HCT116 (cell line): ENCODE measurements around the gene NHERF2. TPM values are rescaled to one million over a fixed set of nuclear protein-coding genes. Genes with fewer than 3 reads are reported as not detected.

ENCODE experiments used
- ATAC-seq: fragments of 200-7000 bp; cut with Tn5 transposase; 2 replicates; pipeline ENCODE4 v1.9.1; 2020; ENCODE audit warnings: mild to moderate bottlenecking, moderate library complexity
- BruUV-seq: library from RNA; stranded (reverse); fragments of 400-500 nt; replicated peaks from 2 replicates; lab custom pipeline; 2021; lab: Mats Ljungman, UMichigan
- CTCF ChIA-PET: fragments of 300-600 bp; sonication (Branson Sonifier 250); formaldehyde crosslinking; loops from one replicate; lab custom pipeline; 2021; ENCODE audit warnings: antibody characterized with exemption; lab: Charles Lee
- POLR2A ChIA-PET: fragments of 300-600, 350-600 bp; sonication (Branson Sonifier 250); formaldehyde crosslinking; loops from one replicate; lab custom pipeline; 2021; ENCODE audit warnings: antibody characterized with exemption; lab: Charles Lee
- RAD21 ChIA-PET, 2 experiments: fragments of 300-600 bp; sonication (Branson Sonifier 250); formaldehyde crosslinking; loops; one replicate each; lab custom pipeline; 2023; ENCODE audit warnings: low total read pairs in 2 of 2; ENCODE audit not compliant: uncharacterized antibody in 2 of 2, unreplicated experiment in 2 of 2, low non-redundant PET in 1 of 2; lab: Charles Lee
- DNase-seq: peaks from one replicate; pipeline ENCODE4 v3.0.0-alpha.2; 2010; ENCODE audit warnings: low read depth, low spot score
- H2AFZ ChIP-seq: fragments of 200-600 bp; shearing (Covaris generic), sonication (generic); 2 replicates; pipeline ENCODE4 v1.6.1; 2017; ENCODE audit warnings: low read depth, mixed run types, mixed read lengths, antibody characterized with exemption, low read length; ENCODE audit not compliant: poor library complexity, severe bottlenecking
- H3K27ac ChIP-seq: 2 replicates; pipeline ENCODE4 v1.5.1; 2012; ENCODE audit warnings: low read depth, low read length
- H3K27me3 ChIP-seq: fragments of 200-600 bp; sonication (generic); 2 replicates; pipeline ENCODE4 v1.6.1; 2016; ENCODE audit warnings: mixed run types, low read length, mixed read lengths; ENCODE audit not compliant: insufficient read depth
- H3K36me3 ChIP-seq, 2 experiments: fragments of 200-500 bp in 1 of 2; fragments of 200-600 bp in 1 of 2; sonication (Bioruptor generic) in 1 of 2; sonication (generic) in 1 of 2; 2 replicates each; pipeline versions ENCODE4 v1.5.1 to v1.6.1; 2014 to 2016; ENCODE audit warnings: low read length in 2 of 2, inconsistent platforms in 1 of 2, mixed read lengths in 1 of 2, mixed run types in 1 of 2; ENCODE audit not compliant: insufficient read depth in 2 of 2, control insufficient read depth in 1 of 2
- H3K4me1 ChIP-seq, 2 experiments: fragments of 200-600 bp in 1 of 2; sonication (generic) in 1 of 2; 2 replicates each; pipeline versions ENCODE4 v1.5.1 to v1.6.1; 2012 to 2017; ENCODE audit warnings: low read length in 2 of 2, inconsistent platforms in 1 of 2, mild to moderate bottlenecking in 1 of 2, mixed read lengths in 1 of 2, mixed run types in 1 of 2, moderate library complexity in 1 of 2; ENCODE audit not compliant: insufficient read depth in 2 of 2, control insufficient read depth in 1 of 2
- H3K4me2 ChIP-seq: fragments of 200-600 bp; sonication (generic); 2 replicates; pipeline ENCODE4 v1.6.1; 2017; ENCODE audit warnings: mixed run types, low read length, mixed read lengths
- H3K4me3 ChIP-seq, 2 experiments: fragments of 200-600 bp in 1 of 2; sonication (generic) in 1 of 2; replicated peaks in 1 of 2; 2 replicates each; pipeline ENCODE4 v1.5.1; 2011 to 2016; ENCODE audit warnings: low read length in 2 of 2, control low read depth in 1 of 2, low read depth in 1 of 2, mild to moderate bottlenecking in 1 of 2, mixed read lengths in 1 of 2, mixed run types in 1 of 2
- H3K79me2 ChIP-seq: fragments of 200-600 bp; sonication (generic); 2 replicates; pipeline ENCODE4 v1.6.1; 2017; ENCODE audit warnings: mild to moderate bottlenecking, mixed run types, low read length, moderate library complexity, mixed read lengths; ENCODE audit not compliant: insufficient read depth
- H3K9ac ChIP-seq: fragments of 200-600 bp; sonication (generic); 2 replicates; pipeline ENCODE4 v1.6.1; 2016; ENCODE audit warnings: low read length, mixed read lengths
- H3K9me2 ChIP-seq: fragments of 200-600 bp; sonication (generic), shearing (Covaris generic); 2 replicates; pipeline ENCODE4 v1.6.1; 2017; ENCODE audit warnings: mixed run types, mild to moderate bottlenecking, moderate library complexity; ENCODE audit not compliant: insufficient read depth
- H3K9me3 ChIP-seq, 2 experiments: fragments of 200-500 bp in 1 of 2; fragments of 200-600 bp in 1 of 2; sonication (Bioruptor generic) in 1 of 2; sonication (generic) in 1 of 2; 2 replicates each; pipeline ENCODE4 v1.6.1; 2014 to 2017; ENCODE audit warnings: low read length in 2 of 2, mixed read lengths in 2 of 2, inconsistent platforms in 1 of 2, low read depth in 1 of 2, mild to moderate bottlenecking in 1 of 2, mixed run types in 1 of 2, moderate library complexity in 1 of 2; ENCODE audit not compliant: control insufficient read depth in 1 of 2, insufficient read depth in 1 of 2
- H4K20me1 ChIP-seq: fragments of 200-600 bp; sonication (generic), shearing (Covaris generic); 2 replicates; pipeline ENCODE4 v1.6.1; 2017; ENCODE audit warnings: mixed run types, mild to moderate bottlenecking, moderate library complexity; ENCODE audit not compliant: insufficient read depth
- CBX3 ChIP-seq: IDR thresholded peaks from 2 replicates; pipeline ENCODE4 v1.6.1; 2012; ENCODE audit warnings: low read depth
- EGR1 ChIP-seq: IDR thresholded peaks from 2 replicates; pipeline ENCODE4 v1.6.1; 2012; ENCODE audit warnings: low read depth
- ELF1 ChIP-seq: IDR thresholded peaks from 2 replicates; pipeline ENCODE4 v1.6.1; 2012; ENCODE audit warnings: low read depth, borderline replicate concordance
- EZH2phosphoT487 ChIP-seq: fragments of 200-600 bp; IDR thresholded peaks from 2 replicates; pipeline ENCODE4 v1.6.1; 2018; ENCODE audit warnings: antibody characterized with exemption, borderline replicate concordance
- JUND ChIP-seq: IDR thresholded peaks from 2 replicates; pipeline ENCODE4 v1.6.1; 2012
- POLR2A ChIP-seq: IDR thresholded peaks from 2 replicates; pipeline ENCODE4 v1.7.0; 2011; ENCODE audit warnings: borderline replicate concordance; ENCODE audit not compliant: insufficient read depth, insufficient read length; ENCODE audit errors: extremely low read depth
- SIN3A ChIP-seq: IDR thresholded peaks from 2 replicates; pipeline ENCODE4 v1.6.1; 2012; ENCODE audit warnings: low read depth
- TCF7L2 ChIP-seq: IDR thresholded peaks from 2 replicates; pipeline ENCODE4 v1.7.0; 2011; ENCODE audit warnings: borderline replicate concordance, inconsistent platforms; ENCODE audit not compliant: insufficient read depth, insufficient read length; ENCODE audit errors: extremely low read depth
- YY1 ChIP-seq: IDR thresholded peaks from 2 replicates; pipeline ENCODE4 v1.6.1; 2011; ENCODE audit warnings: low read length, low read depth, moderate library complexity, mild to moderate bottlenecking; ENCODE audit not compliant: insufficient replicate concordance; ENCODE audit errors: extremely low read depth
- ZFX ChIP-seq: fragments of 450-650 bp; IDR thresholded peaks from 2 replicates; pipeline ENCODE4 v1.6.1; 2017
- intact Hi-C: fragments of 100-400 bp; cut with micrococcal nuclease; formaldehyde crosslinking; loops from 2 replicates; pipeline ENCODE4 v1.10.0; 2022
- total RNA-seq: library from RNA; stranded (reverse); gene quantifications from one replicate; pipeline ENCODE4 v1.2.1, GENCODE V29; 2021; ENCODE audit not compliant: unreplicated experiment
- TF ChIP-seq, protein P1 (sequence below): IDR thresholded peaks from 2 replicates; pipeline ENCODE4 v1.6.1; 2012
- TF ChIP-seq, protein P2 (sequence below): IDR thresholded peaks from 2 replicates; pipeline ENCODE4 v1.6.1; 2012
- TF ChIP-seq, protein P3 (sequence below), 3 experiments: fragments of 200-600 bp in 1 of 3; sonication (generic) in 1 of 3; IDR thresholded peaks in 2 of 3; conservative IDR thresholded peaks in 1 of 3; 2 replicates each; pipeline ENCODE4 v1.5.1; 2012 to 2017; ENCODE audit warnings: low read depth in 2 of 3, low read length in 2 of 3, antibody characterized with exemption in 1 of 3, borderline replicate concordance in 1 of 3, control low read depth in 1 of 3, mild to moderate bottlenecking in 1 of 3, mixed read lengths in 1 of 3, mixed run types in 1 of 3, moderate library complexity in 1 of 3; ENCODE audit not compliant: insufficient read depth in 1 of 3

Gene NHERF2
- total RNA-seq, 1 experiment from 2014 or later = 58.4 TPM

DNA sequence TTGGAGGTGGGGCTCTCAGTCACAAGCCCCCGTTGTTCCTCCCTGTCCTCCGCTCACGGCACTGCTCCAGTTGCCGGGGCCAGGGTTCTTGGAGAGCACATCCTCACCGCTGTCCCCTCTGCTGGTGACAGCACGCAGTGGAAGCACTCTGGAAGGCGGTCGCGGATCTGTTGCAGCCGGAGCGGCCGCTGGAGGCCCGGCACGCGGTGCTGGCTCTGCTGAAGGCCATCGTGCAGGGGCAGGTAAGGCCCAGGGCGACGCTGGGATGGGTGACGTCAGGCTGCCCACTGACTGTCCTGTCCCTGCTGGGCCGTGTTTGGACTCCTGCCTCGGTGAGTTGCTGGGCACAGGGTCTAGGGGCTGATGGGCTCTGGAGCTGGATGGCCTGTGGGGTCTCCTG lies 26.5 kb downstream of the NHERF2 start:
- H4K20me1 ChIP-seq = no peaks in the 10 kb centered on the region
- ATAC-seq = no peak
- BruUV-seq = no TSS peak
- no peaks in the 10 kb centered on the region for H3K27me3 ChIP-seq
- H3K79me2 ChIP-seq = peaks cover 8% of the 10 kb centered on the region; the same call in 1 of the 2 replicates
- CTCF ChIA-PET = no interaction called here
- H3K36me3 ChIP-seq = peaks cover 0 to 3% of the 10 kb centered on the region in 2 experiments; a peak in 2 of 4 replicates
- H3K9me3 ChIP-seq = no peaks in the 10 kb centered on the region
- RAD21 ChIA-PET = no interaction called here
- peaks cover 0 to 10% of the 10 kb centered on the region in 2 experiments; a peak in 2 of 4 replicates for H3K4me1 ChIP-seq
- no peak overlapping the region for H3K4me3 ChIP-seq
- no peaks in the 10 kb centered on the region for H3K9me2 ChIP-seq
- H3K4me2 ChIP-seq = no peak overlapping the region
- POLR2A ChIA-PET = no interaction called here
- H3K9ac ChIP-seq = no peak overlapping the region
- H3K27ac ChIP-seq = no peak overlapping the region
- H2AFZ ChIP-seq = no peak overlapping the region
- TF ChIP-seq, protein P1, sequence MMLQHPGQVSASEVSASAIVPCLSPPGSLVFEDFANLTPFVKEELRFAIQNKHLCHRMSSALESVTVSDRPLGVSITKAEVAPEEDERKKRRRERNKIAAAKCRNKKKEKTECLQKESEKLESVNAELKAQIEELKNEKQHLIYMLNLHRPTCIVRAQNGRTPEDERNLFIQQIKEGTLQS = no peak
- TF ChIP-seq ELF1 (no peak), EGR1 (no peak), CBX3 (no peak), POLR2A (no peak), JUND (no peak), YY1 (no peak), ZFX (no peak), TCF7L2 (no peak), SIN3A (no peak), EZH2phosphoT487 (no peak)
- TF ChIP-seq, protein P2, sequence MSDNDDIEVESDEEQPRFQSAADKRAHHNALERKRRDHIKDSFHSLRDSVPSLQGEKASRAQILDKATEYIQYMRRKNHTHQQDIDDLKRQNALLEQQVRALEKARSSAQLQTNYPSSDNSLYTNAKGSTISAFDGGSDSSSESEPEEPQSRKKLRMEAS = no peak
- TF ChIP-seq, protein P3, sequence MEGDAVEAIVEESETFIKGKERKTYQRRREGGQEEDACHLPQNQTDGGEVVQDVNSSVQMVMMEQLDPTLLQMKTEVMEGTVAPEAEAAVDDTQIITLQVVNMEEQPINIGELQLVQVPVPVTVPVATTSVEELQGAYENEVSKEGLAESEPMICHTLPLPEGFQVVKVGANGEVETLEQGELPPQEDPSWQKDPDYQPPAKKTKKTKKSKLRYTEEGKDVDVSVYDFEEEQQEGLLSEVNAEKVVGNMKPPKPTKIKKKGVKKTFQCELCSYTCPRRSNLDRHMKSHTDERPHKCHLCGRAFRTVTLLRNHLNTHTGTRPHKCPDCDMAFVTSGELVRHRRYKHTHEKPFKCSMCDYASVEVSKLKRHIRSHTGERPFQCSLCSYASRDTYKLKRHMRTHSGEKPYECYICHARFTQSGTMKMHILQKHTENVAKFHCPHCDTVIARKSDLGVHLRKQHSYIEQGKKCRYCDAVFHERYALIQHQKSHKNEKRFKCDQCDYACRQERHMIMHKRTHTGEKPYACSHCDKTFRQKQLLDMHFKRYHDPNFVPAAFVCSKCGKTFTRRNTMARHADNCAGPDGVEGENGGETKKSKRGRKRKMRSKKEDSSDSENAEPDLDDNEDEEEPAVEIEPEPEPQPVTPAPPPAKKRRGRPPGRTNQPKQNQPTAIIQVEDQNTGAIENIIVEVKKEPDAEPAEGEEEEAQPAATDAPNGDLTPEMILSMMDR (IDR thresholded peaks at IDR 0.05 in 2 of 3, conservative IDR thresholded peaks at IDR 0.05 in 1 of 3; ENCODE audit: borderline replicate concordance in 1 of 3, insufficient read depth in 1 of 3, low read depth in 2 of 3, low read length in 2 of 3) = no peak
- intact Hi-C loops = no loop called here
- DNase-seq = no peak
